ENCODE results near the gene DHX8.

GRCh38 chr17:43444223-43445008, 39.4 kb upstream of the DHX8 start:
- TF ChIP-seq TAF1 (IDR thresholded peaks at IDR 0.05; ENCODE audit: low read depth, low read length) (no peak), JUND (IDR thresholded peaks at IDR 0.05; ENCODE audit: low read length) (no peak), RFX5 (IDR thresholded peaks at IDR 0.05; ENCODE audit: borderline replicate concordance, low read depth, low read length) (no peak), CTCF (IDR thresholded peaks at IDR 0.05; ENCODE audit: control extremely low read depth in 1 of 3, insufficient read depth in 1 of 3, low read depth in 1 of 3, low read length in 3 of 3) (no peak), PHF8 (conservative IDR thresholded peaks at IDR 0.05; ENCODE audit: low read depth, low read length) (no peak), SIN3A (conservative IDR thresholded peaks at IDR 0.05 in 1 of 2, IDR thresholded peaks at IDR 0.05 in 1 of 2; ENCODE audit: low read depth in 1 of 2, low read length in 2 of 2) (no peak), EZH2 (IDR thresholded peaks at IDR 0.05; ENCODE audit: low read depth, low read length, severe bottlenecking) (no peak), CTBP2 (IDR thresholded peaks at IDR 0.05; ENCODE audit: borderline replicate concordance, insufficient read depth, insufficient read length, low read length) (no peak), POLR2A (IDR thresholded peaks at IDR 0.05; ENCODE audit: control extremely low read depth in 1 of 2, low read depth in 2 of 2, low read length in 2 of 2) (no peak)

Data from H1 (cell line).